Pulmonary artery endothelial cell (primary cell): ENCODE data around the gene TMEM51. TPM values are rescaled to one million over a fixed set of nuclear protein-coding genes. Genes with fewer than 3 reads are reported as not detected.
"Not testable (repeated sequence)": the region's sequence is repeated elsewhere in the genome, so short reads cannot be mapped to it uniquely, and the experiment has no call there.

Experiments
- DNase-seq: peaks from one replicate; pipeline ENCODE4 v3.0.0-alpha.2; 2011; ENCODE audit warnings: low read depth, low spot score
- total RNA-seq: library from RNA; depleted of rRNA; stranded (reverse); fragments of >200 nt; gene quantifications from 2 replicates; pipeline ENCODE4 v1.2.3, GENCODE V29; 2014

TMEM51 gene
- total RNA-seq, 1 donor from 2014 or later, result 6.1 TPM

GRCh38 chr1:15153842-15154479, 414 bp downstream of the TMEM51 start:
- peak; percentile 30 for DNase-seq

DNA sequence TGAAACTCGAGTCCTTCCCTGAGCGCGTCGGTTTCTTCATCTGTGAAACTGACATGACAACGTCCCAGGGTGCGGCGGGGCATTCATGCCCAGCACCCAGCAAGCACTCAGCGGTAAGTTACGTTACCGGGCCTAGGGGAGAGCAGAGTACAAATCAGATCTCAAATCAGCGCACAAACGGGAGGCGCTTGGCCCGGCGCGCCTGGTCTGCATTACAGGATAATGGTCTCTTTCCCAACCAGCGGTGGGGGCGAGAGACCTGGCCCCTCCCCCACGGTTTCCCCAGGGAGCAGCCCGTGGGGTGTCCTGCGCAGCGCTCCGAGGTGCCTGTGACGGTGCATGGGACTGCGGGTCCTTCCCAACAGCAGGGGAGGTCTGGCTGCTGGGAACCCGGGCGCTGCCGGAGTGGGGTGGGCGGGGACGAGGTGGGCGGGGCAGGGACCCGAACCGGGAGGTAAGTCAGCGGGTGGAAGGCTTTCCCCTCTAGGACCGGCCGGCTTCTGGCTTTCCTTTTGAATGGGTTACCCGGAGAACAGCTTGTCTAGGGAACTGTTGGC, 1.0 kb downstream of the TMEM51 start:
- no peak for DNase-seq

DNA sequence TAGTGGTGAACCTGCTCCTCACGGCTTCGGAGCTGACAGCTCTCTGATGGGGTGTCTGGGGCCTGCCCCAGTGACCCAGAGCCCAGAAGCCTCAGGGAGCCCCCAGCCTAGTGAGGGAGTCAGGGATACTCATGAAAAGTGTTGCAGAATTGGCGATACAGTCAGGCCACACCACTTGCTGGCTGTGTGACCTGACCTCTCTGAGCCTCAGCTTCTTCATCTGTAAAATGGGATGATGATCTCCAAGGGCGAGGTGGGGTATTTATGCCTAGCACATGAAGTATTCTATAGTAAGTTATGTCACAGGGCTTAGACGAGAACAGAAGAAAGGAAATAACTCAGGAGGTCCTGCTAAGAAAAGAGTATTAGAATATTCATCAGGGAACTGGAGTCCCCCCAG, 1.6 kb downstream of the TMEM51 start:
- no peak for DNase-seq

DNA sequence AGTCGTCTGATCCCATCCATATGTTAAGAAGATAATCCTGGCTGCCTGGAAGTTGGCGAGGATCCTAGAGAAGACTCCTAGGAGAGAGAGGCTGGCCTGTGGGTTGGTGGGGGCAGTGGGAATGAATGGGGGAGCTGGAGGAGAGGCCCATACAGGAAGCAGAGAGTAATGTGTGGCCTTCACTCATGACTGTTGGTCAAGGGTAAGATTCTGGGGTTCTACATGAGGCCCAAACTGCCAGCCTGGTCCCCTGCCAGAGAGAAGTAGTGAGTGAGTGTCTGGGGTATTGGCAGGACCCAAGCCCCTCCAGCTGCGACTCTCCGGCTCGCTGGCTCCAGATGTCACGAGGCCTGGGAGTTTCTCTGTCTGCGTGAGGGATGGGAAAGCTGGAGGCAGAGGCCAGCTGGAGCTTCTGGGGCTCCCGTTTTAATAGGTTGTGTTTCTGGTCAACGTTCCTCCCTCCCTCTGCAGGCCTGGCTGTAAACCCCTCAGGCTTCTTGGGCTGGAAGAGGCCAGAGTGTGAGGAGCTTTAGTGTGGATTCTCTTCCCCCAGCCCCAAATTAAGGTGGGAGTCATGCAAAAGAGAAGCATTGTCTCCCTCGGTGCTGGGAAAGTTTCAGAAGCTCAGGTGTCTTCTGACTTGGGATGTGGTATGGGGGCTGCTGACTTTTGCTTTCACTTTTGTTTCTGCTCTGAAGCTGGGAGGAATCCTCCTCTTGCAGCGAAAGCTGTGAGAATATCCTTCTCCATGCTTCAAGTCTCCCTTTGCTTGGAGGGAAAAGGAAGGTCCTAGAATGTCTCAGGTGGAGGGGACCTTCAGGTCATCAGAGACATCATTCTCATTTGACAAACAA, 2.6 kb downstream of the TMEM51 start:
- DNase-seq, result no peak

DNA sequence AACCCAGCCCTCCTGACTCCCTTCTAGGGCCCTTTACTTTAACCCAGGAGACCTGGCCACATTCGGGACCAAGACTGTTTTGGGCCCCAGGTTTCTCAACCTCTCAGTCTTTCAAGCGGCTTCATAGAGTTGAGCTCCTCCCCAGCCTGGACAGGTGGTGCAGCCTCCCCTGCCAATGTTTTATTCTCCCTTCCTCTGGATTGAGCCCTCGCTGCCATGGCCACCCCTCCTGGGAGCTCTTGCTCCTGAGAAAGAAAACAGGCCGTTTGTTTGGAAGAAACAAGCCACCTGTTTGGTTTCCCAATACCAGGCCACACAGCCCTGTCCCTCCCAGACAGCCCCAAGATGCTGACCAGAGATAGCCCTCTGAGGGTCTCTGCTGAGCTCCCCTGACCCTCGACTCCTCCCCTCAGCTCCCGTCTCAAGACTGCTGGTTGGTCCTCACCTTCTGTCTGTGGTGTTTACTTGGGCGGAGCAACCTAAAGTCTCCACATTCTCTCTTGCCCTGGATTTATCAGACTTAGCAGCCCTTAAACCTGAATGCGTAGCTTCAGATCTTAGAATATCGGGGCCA, 3.3 kb downstream of the TMEM51 start:
- no peak for DNase-seq

DNA sequence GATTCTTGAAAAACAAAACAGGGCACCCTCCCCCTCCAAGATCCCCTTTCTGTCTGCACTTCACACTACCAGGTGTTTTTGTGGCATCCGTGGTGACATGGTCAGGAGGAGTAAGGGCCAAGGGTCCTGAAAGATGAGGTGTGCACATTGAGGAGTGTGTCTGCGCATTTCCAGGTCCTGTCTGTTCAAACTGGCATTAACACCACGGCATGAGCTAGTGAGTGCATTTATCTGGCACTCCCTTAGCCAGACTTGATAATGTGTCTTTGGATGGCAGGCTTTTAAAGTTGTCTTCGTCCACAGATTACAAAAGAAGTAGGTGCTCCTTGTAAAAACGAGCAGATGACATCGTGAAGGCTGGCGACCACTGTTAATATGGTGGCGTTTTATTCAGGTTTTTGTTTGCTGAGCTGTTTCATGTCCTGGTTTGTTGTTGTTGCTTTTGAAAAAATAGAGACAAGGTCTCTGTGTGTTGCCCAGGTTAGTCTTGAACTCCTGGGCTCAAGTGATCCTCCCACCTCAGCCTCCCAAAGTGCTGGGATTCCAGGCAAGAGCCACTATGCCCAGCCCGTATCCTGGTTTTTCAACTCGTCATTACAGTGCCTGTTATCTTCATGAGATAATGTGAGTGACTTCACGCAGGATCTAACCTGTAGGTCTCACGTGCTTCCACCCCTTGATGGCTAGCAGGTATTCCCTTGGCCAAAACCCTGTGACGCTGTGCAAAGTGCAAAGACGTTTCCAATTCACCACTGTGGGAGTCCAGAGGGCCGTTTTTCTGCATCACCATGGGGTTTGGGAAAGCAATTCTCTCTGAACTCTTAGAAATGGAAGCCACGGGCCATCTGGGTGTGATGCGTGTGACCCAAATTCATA, 4.2 kb downstream of the TMEM51 start:
- DNase-seq, result no peak

DNA sequence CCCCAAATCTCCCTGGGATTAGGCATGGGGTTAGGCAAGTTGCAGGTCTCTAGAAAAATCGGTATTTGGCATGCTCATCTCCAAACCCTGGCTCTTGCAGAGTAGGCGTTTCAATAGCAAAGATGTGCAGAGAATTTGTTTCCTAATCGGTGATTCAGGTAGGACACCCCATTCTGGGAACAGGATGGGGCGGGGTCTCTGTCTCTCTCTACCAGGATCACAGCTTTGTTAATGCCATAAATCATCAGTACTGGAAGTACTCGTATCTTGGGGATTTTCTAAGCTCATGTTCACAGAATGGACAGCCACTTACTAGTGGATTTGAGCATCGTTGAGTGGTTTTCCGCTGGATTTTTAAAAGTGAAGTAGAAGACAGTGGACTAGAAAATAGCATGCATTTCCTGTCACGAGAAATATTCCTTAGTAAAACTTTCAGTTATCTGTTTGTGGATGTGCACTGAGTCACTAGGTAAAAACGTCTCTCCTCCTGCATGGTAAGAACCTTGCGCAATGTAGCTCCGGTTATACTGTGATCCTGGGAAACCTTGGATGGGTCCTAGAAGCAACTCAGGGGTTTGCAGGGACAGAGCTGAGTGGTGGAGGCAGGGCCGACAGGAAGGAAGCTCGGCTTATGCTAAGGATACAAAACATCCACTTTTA, 5.1 kb downstream of the TMEM51 start:
- no peak for DNase-seq

- no peak for DNase-seq
These were observed 5.6 kb downstream of the TMEM51 start for GRCh38 chr1:15159166-15159555.

- DNase-seq, result no peak
These were observed 7.1 kb downstream of the TMEM51 start for GRCh38 chr1:15160626-15161025.

DNA sequence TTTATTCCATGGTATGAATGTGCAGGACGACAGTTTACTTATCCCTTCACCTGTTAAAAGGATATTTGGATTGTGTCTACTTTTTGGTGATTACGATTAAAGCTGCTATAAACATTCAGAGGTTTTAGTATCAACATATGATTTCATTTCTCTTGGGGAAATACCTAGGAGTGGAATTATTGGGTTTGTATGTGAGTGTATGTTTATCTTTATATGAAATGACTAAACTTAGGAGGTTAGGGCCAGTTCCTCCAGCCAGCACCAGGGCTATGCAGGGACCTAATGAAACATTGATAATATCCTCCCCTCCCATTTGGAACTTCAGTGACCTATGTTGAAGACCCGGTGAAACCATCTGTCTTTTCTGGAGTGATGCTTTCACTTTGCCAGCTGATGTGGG, 13.8 kb downstream of the TMEM51 start:
- DNase-seq, result no peak

GRCh38 chr1:15168479-15168878, 14.9 kb downstream of the TMEM51 start:
- peak; percentile 59 for DNase-seq

DNA sequence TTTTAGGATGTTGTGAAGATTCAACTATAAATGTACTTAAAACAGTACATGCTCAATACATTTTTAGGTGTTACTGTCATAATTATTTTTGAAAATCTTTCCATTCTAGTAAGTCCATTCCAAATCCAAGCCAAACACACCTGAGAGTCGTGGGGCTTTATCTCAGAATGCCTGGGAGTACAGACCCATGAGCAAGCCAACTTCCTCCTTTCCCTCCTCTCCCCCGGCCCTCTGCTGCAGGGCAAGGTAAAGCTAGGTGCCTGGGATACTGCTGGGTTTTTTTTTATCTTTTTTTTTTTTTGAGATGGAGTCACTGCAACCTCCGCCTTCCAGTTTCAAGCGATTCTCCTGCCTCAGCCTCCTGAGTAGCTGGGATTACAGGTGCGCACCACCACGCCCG, 16.5 kb downstream of the TMEM51 start:
- no peak for DNase-seq

- no peak for DNase-seq
These were observed 17.8 kb downstream of the TMEM51 start for GRCh38 chr1:15171271-15171908.

DNA sequence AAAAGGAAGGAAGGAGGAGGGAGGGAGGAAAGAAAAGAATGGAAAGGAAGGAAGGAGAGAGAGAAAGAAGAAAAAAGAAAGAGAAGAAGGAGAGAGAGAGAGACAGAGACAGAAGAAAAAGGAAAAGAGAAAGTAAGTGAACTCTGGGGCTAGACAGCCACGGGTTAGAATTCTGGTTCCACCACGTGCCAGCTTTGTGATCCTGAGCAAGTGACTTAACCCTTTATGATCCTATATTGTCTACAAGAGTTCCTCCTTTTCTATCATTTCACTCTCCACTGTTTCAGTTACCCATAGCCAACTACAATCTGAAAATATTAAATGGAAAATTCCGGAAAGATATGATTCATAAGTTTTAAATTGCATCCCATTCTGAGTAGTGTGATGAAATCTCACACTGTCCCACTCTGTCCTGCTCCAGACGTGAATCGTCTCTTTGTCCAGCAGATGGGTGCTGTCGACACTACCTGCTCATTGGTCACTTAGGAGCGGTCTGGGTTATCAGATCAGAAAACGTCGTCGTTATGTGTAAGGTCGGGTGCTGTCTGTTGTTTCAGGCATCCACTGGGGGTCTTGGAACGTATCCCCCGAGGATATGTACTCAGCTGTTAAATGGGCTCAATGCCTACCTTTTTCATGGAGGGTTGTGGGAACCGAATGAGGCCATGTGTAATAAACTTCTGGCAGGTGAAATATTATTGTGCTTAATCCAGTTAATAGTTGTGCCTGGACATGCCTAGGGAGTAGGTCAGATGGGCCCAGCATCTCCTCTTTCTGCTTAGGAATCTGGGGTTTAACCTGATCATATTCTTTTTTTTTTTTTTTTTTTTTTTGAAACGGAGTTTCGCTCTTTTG, 19.1 kb downstream of the TMEM51 start:
- no peak for DNase-seq

DNA sequence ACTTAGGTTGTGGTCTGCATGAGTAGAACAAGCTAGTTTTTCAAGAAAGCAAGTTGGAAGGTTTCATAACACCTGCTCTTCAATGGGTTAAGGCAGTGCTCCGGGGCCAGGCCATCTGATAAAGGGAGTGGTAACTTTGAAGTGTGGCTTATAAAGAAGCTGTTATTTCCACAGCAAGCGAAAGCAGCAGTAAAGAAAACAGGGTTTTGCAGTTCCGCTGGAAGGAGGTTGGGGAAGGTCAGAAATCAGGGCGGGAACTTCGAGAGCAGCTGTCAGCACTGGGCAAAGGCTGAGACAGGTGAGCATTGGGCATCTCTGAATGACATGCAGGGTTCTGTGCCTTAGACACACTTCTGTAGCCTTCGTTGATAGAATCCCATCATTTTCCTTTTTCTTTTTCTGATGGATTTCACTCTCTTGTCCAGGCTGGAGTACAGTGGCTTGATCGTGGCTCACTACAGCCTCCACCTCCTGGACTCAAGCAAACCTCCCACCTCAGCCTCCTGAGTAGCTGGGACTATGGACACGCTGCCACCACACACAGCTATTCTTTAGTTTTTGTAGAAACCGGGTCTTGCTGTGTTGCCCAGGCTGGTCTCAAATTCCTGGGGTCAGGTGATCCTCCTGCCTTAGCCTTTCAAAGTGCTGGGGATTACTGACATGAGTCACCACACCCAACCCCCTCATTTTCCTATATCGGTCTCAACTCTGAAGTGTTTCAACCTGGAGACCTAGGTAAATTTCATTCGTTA, 20.5 kb downstream of the TMEM51 start:
- no peak for DNase-seq

DNA sequence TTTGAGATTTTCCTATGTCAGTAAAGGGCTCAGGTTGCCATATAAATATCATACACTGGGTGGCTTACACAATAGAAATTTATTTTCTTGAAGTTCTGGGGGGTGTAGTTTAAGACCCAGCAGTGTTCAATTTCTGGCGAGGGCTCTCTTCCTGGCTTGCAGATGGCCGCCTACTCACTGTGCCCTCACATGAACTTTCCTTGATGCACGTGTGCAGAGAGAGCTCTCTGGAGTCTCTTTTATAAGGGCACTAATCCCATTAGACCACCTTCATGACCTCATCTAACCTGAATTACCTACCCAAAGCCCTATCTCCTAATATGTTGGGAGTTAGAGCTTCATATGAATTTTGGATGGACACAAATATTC, 21.1 kb downstream of the TMEM51 start:
- DNase-seq, result no peak

DNA sequence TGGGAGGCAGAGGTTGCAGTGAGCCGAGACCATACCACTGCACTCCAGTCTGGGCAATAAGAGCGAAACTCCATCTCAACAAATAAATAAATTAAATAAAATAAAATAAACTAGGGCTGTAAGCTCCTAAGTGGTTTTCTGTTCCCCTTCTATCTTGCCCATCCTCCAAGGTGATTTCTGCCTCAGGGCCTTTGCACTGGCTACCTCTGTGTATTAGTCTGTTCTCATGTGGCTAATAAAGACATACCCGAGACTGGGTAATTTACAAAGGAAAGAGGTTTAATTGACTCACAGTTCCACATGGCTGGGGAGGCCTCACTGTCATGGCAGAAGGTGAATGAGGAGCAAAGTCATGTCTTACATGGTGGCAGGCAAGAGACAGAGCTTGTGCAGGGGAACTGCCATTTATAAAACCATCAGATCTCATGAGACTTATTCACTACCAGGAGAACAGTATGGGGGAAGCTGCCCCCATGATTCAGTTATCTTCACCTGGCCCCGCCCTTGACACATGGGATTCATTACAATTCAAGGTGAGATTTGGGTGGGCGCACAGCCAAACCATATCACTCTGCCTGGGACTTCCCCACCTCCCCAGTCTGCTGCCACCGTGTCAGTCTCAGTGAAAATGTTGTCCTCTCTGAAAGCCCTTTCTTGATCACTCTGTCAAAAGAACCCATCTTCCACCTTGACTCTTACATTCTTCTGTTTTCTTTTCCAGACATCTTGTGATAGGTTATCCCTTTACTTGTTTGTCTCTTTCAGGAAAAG, 22.0 kb downstream of the TMEM51 start:
- DNase-seq, result not testable (repeated sequence)

DNA sequence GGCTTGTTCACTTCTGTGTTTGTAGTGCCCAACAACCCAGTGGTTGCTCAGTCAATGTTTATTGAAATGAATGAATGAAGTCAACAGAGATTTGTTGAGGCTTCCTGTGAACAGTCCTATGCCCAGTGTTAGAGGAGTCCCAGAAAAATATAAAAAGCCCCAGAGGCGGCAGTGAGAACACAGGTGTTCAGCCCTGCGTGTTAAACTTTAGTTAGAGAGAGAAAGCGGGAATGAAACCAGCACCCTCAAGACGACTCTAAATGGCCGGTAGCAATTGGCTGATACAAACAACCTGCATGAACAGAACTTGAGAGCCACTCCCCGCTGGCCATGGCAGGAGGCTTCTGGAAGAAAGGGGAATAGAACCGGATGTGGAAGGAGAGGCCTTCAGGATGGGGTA, 22.6 kb downstream of the TMEM51 start:
- DNase-seq, result no peak
